ENCODE results near the gene EHD2.

- TF ChIP-seq EZH2phosphoT487 (IDR thresholded peaks at IDR 0.05; ENCODE audit: insufficient read depth, low read depth) (no peak), EZH2 (IDR thresholded peaks at IDR 0.05; ENCODE audit: insufficient read depth, poor library complexity, severe bottlenecking) (no peak)
These were observed 1.1 kb downstream of the EHD2 start for GRCh38 chr19:47714339-47714738.
